ENCODE measurements around the gene OTUD5. TPM values are rescaled to one million over a fixed set of nuclear protein-coding genes. Genes with fewer than 3 reads are reported as not detected.

OTUD5 gene
- total RNA-seq, 1 donor from 2014 or later: 44.7 TPM

- intact Hi-C loops (cut with DNase I): no loop called here
- peaks cover 6% of the 10 kb centered on the region for H3K4me1 ChIP-seq
- no peaks in the 10 kb centered on the region for H3K27me3 ChIP-seq
- DNase-seq (ENCODE audit: extremely low spot score in 2 of 2): no peak
- no peaks in the 10 kb centered on the region for H3K9me3 ChIP-seq
- H3K4me3 ChIP-seq: peak overlapping the region; percentile 59 to 60
- no peaks in the 10 kb centered on the region for H3K36me3 ChIP-seq
- TF ChIP-seq, protein P1, sequence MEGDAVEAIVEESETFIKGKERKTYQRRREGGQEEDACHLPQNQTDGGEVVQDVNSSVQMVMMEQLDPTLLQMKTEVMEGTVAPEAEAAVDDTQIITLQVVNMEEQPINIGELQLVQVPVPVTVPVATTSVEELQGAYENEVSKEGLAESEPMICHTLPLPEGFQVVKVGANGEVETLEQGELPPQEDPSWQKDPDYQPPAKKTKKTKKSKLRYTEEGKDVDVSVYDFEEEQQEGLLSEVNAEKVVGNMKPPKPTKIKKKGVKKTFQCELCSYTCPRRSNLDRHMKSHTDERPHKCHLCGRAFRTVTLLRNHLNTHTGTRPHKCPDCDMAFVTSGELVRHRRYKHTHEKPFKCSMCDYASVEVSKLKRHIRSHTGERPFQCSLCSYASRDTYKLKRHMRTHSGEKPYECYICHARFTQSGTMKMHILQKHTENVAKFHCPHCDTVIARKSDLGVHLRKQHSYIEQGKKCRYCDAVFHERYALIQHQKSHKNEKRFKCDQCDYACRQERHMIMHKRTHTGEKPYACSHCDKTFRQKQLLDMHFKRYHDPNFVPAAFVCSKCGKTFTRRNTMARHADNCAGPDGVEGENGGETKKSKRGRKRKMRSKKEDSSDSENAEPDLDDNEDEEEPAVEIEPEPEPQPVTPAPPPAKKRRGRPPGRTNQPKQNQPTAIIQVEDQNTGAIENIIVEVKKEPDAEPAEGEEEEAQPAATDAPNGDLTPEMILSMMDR (IDR thresholded peaks at IDR 0.05): peak; percentile 87 to 92 (median 88)
- TF ChIP-seq POLR2AphosphoS5 (IDR thresholded peaks at IDR 0.05; ENCODE audit: insufficient read depth in 1 of 2, low read depth in 1 of 2) (peak in 1 of 2 donors; percentile 86), POLR2A (IDR thresholded peaks at IDR 0.05) (no peak)
- peak overlapping the region; percentile 84 for H3K27ac ChIP-seq
Observed at GRCh38 chrX:48917139-48918001, 40.0 kb downstream of the OTUD5 start.

GRCh38 chrX:48914593-48915493 lies 42.6 kb downstream of the OTUD5 start:
- TF ChIP-seq POLR2A (IDR thresholded peaks at IDR 0.05): no peak
- TF ChIP-seq, protein P1 (IDR thresholded peaks at IDR 0.05): no peak
- no peak for TF ChIP-seq POLR2AphosphoS5 (IDR thresholded peaks at IDR 0.05; ENCODE audit: insufficient read depth in 1 of 2, low read depth in 1 of 2)
- Histone ChIP-seq H3K9me3 (no peaks in the 10 kb centered on the region), H3K4me3 (no peak overlapping the region), H3K36me3 (no peaks in the 10 kb centered on the region), H3K27me3 (no peaks in the 10 kb centered on the region), H3K27ac (no peak overlapping the region), H3K4me1 (peaks cover 15% of the 10 kb centered on the region)
- intact Hi-C loops (cut with DNase I): no loop called here
- DNase-seq (ENCODE audit: extremely low spot score in 2 of 2): no peak

DNA sequence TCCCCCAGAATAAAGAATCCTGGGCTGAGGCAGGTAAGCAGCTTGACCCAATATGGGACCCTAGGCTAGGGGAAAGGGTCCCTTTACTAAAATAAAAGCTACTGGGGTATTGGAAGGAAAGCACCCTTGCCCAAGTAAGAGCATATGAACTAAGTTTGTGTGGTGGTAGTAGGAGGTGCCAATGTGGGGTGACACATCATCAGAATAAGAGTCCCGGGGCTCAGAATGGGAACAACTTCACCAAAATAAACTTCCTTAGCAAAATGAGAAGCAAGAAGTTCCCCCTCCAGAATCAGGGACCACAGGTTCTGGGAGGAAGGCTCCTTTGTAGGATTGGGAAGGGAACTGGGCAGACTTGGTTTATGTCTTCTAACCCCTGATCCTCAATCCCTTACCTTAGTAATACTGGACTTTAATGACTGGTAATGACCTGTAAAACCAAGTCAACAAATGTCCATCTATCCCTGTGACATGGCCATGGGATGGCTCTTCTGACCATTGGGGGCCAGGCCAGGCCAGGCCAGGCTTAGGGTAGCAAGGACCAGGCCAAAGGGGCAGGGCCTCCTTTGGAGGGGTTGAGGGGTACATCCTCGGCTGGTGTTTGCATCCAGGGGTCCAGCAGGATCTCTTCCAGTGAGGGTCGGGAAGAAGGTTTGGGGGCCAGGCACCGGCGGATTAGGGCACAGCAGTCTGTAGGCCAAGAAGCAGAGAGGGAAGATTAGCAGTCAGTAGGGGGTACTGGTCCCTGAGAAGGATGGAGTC lies 43.6 kb downstream of the OTUD5 start:
- no peaks in the 10 kb centered on the region for H3K9me3 ChIP-seq
- H3K27ac ChIP-seq: no peak overlapping the region
- peaks cover 11% of the 10 kb centered on the region for H3K4me1 ChIP-seq
- intact Hi-C loops (cut with DNase I): no loop called here
- TF ChIP-seq, protein P1 (IDR thresholded peaks at IDR 0.05): no peak
- TF ChIP-seq POLR2AphosphoS5 (IDR thresholded peaks at IDR 0.05; ENCODE audit: insufficient read depth in 1 of 2, low read depth in 1 of 2) (no peak), POLR2A (IDR thresholded peaks at IDR 0.05) (no peak)
- no peak overlapping the region for H3K4me3 ChIP-seq
- DNase-seq (ENCODE audit: extremely low spot score in 2 of 2): no peak
- H3K36me3 ChIP-seq: no peaks in the 10 kb centered on the region
- no peaks in the 10 kb centered on the region for H3K27me3 ChIP-seq

GRCh38 chrX:48911412-48912182 lies 45.8 kb downstream of the OTUD5 start, which contains the start of gene SLC35A2:
TSS of gene SLC35A2 (minus strand) at chrX:48911646. CDS start at chrX:48911636, 10 bp downstream.
- peak; percentile 22 to 85 for TF ChIP-seq POLR2AphosphoS5 (IDR thresholded peaks at IDR 0.05; ENCODE audit: insufficient read depth in 1 of 2, low read depth in 1 of 2)
- TF ChIP-seq, protein P1 (IDR thresholded peaks at IDR 0.05): no peak
- peak in 1 of 2 donors; percentile 48 for TF ChIP-seq POLR2A (IDR thresholded peaks at IDR 0.05)
- no peak for DNase-seq (ENCODE audit: extremely low spot score in 2 of 2)
- H3K4me1 ChIP-seq: peaks cover 11% of the 10 kb centered on the region
- H3K27ac ChIP-seq: peak within 1 kb of the TSS; percentile 65
- H3K4me3 ChIP-seq: peak within 1 kb of the TSS; percentile 57 to 60
- intact Hi-C loops (cut with DNase I): no loop called here
- H3K27me3 ChIP-seq: no peaks in the 10 kb centered on the region
- H3K9me3 ChIP-seq: no peaks in the 10 kb centered on the region
- no peaks in the 10 kb centered on the region for H3K36me3 ChIP-seq
